GM18907 (cell line): Measurements from ENCODE around the gene EVC2.

Experiments used
- ATAC-seq: cut with Tn5 transposase; IDR thresholded peaks from one replicate; pipeline ENCODE4 v1.9.1; 2021; ENCODE audit warnings: mild to moderate bottlenecking, moderate library complexity; ENCODE audit not compliant: unreplicated experiment

Gene EVC2

DNA sequence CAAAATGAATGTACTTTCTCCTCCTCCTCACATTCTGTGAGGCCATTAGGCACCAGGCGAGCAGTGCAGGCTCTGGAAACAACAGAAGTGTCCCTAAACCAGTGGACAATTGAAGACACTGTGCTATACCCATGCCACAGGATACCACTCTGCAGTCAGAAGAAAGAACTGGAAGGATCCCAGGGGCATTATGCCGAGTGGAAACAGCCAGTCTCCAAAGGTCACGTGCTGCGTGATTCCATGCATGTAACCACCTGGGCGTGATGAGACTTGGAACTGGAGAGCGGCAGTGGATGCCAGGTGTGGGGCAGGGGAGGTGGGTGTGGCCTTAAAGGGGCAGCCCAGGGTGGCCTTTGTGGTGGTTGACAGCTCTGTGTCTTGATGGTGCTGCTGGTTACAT is 139.4 kb downstream of the EVC2 start:
- ATAC-seq = no peak

DNA sequence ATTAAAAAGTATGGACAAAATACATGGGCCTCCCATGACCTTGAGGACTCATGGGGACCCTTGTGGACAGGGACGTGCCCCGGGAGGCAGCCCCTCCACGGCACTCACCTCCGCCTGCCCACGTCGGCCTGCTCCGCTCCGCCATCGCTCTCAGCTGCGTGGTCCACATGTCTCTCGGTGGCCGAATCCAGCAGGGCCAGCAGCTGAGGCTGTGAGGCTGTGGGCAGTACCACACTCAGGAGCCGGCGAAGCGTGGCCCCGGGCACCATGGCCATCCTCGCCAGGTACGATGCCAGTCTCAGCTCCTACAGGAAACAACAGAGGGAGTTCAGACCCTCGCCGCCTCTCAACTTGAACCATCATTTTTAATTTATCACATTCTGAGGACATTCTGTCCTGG is 140.0 kb downstream of the EVC2 start:
- no peak for ATAC-seq

DNA sequence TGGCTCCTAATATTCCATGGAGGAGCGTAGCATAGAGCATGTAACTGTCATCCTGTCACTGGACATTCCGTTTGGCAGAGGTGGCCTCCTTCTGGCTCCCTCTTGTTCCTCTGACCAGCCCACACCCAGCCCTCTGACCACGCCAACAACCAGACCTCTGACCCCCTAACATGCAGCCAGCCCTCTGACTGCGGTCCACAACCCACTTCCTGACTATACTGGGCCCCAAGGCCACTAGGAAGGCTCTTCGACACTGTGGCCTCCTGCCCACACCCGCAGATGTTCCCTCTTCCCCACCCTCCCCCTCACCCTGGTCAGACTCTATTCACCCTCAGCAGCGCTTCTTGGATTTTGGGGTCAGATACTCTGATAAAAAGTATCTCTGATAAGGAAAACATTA is 141.4 kb downstream of the EVC2 start:
- no peak for ATAC-seq

DNA sequence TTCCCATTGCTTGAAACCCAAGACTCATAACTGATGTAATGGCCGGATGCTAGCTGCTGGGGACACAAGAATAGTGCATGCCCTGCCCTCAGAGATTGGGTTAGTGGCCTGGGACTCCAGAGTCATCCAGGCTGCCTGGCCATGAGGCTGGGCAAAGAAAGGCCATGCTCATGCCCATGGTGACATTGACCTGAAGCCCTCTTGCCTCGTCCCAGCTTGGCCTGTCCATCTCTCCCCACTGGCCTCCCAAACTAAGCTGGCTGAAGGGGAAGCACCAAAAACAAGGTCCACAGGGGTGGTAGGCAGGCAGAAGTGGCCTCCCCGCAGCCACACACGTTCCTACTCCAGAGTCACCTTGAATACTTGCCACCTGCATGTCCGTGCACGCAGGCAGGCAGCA is 141.8 kb downstream of the EVC2 start:
- ATAC-seq = no peak

DNA sequence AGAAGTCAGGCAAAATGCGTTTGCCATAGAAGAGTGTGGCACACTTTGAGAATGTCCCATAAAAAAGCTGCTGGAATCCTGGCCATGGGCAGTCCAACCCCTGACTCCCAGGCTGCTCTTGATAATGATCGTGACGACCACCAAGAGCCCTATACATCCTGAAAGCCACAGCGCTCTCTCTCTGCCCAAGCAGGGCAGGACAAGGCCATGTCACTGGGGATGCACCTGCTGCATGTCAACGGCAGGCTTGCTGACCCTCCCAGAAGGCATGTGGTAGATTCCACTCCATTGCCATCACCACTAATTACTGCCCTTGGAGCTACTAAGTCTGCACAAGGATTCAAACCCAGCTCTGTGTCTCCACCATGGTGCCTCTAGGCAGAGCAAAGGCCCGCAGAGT is 144.5 kb downstream of the EVC2 start:
- no peak for ATAC-seq

DNA sequence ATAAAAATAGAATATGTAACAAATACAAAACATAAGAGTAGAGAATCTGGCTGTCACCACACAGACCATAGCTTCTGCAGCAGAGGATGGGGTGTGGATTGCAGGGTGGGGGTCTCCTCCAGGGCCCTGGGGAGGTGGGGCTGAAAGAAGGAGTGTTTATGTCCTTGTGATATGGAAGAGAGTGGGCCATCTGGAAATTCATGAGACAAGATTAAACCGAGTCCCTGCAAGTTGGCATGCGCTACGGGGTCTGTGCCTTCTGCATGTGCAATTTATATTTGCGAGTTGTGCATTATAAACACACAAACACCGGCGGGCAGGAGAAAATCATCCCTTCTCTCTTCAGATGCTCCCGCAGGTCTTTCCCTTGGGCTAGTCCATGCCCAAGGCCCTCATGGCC is 145.9 kb downstream of the EVC2 start:
- ATAC-seq = no peak

DNA sequence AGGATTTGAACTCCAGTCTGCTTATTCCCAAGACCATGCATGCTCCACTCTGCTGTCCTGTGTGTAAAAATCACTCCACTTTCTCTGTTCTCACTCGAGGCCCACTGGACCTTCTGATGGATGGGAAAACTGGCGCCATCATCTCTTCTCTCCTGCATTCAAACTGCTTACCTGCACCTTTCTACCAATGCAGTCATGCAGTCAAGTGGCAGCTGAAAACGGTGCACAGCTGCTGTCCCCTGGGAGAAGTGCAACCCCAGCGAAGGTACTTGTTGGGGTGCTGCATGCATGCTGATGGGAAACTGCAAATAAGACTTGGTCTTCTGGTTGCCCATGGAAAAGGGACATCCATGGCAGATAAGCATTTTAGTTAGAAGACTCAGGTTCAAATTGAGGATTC is 147.1 kb downstream of the EVC2 start:
- no peak for ATAC-seq

DNA sequence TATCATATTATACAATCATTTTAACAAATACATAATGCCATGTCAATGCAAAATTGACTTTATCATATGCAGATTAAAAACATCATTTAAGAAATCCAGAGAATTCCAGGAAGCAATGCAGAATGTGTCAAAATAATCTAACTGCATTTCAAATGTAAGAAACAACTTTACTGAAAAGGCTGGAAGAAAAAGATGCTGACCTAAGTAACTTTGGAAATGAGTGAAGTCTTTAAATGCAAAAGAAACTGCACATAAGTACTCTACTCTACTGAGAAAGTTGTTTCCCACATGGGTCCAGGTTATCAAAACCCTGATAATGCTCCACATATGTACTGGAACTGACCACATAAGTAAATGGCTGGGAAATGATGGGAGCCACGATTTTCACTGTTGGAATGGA is 149.9 kb downstream of the EVC2 start:
- ATAC-seq = no peak

DNA sequence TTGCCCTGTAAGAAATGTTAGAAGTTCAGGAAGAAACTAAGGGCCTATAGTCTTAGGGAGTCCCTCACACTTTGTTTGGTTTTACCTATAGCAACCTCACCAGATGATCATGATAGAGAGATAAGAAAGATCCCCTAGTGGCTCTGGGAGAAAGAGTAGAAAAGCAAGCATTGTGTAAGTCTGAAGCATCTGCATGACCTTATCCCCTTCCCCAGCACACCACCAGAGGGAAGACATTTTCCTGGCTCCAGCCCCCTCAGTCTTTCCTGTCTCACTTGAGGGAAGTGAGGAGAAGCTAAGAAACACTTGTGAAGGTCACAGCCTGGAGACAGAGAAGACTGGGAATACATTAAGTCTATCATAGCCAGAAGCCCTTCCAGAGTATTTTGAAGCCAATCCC is 154.0 kb downstream of the EVC2 start:
- no peak for ATAC-seq

DNA sequence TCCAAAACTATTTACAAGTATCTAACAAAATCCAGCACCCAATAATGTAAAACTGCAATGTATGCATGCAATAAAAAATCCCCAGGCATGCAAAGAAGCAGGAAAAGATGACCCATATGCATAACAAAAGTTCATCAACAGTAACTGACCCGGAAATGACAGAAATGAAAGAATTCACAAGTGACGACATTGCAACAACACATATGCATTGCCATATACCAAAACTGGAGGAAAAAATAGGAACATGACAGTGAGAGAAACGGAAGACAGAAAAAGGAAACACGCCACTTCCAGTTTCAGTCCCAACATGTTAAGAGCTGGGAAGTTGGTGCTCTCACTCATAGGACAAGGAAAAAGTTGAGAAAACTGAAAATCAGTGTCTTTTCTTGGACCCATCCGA is 154.6 kb downstream of the EVC2 start:
- no peak for ATAC-seq

DNA sequence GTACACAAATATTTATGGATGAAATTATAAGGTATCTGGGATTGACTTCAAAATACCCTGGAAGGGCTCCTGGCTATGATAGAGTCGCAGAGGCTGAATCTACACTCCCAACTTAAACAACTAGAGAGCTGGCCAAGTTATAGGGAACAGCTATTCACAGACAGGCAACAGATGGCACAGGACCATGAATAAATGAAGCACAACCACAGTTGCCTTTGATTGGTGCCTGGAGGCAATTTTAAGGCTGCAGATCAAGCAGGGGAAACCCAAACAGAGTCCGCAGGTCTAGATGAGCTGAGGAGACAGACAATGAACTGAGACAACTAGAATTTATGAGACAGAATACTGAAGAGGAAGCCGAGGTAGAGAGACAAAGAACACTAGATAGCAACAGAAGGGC is 155.9 kb downstream of the EVC2 start:
- no peak for ATAC-seq

DNA sequence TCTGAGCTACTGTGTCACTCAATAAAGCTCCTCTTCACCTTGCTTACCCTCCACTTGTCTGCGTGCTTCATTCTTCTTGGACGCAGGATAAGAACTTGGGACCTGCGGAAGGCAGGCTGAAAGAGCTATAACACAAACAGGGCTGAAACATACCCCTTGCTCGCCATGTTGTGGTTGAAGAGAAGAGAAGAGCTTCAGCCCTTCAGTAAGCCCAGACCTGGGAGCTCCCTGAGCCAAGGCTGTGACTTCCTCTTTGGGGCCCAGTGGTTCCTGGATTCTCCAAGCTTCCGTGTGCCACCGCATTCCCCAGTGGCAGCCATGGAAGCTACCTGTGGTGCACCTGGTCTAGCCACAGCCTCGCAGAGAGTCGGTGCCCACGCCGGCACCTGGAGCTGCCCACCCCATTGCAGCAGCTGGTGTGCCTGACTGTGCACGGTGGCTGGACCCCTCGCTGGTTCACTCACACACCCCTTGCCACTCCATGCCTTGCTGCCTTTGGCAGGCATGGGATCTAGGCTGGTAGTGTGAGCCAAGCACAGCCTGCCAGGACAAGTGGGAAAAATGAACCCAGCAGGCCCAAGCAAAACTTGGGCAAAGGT is 160.6 kb downstream of the EVC2 start:
- ATAC-seq = no peak

DNA sequence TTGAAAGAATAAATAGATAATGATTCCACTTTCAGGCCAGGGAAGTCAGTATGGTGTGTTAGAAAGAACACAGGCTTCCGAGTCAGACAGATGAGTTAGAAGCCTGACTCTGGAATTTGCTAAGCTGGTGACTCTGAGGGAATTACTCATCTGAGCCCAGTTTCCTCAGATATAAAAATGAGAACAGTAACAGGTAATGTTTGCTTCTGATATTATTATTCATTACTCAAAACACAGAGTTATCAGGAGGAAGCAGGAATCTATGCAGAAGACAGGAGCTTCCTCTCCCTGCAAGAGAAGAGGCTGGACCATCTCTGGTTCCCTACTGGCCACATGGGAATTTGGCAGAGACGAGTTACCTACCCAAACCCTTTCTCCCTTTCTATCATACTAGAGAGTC is 163.1 kb downstream of the EVC2 start:
- no peak for ATAC-seq

DNA sequence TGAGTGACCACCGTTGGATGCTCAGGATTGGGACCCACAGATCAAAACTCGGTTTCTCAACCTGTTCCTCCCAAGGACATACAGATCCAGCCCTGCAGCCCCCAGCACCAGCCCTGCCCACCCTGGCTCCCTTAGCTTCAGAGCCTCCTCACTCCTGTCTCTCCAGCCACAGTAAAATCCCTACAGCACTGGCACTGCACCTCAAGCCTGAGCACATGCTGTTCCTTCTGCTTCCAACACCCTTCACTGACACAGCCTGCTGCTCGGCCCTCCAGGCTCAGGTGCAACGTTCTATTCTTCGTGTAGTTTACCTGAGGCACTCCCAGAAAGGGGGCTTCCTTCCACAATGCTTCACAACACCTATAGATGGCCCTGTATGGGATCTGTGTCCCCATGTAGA is 163.6 kb downstream of the EVC2 start:
- no peak for ATAC-seq

DNA sequence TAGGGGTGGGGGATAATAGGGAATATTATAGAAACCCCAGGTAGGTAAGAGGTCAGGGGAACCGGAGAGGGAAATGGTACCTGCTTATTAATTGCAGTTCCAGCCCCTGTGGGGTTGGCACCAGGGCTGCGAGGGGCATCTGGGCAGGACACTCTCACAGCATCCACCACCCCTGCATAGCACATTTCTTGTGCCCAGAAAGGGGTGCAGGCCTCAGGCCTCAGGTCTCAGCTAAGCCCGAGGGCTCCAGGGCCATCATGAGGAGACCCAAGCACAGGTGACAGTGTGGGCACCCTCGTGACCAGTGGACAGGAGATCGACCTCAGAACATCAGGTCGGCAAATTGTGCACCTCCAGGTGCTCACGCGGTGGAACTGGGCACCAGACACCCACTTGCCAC is 164.7 kb downstream of the EVC2 start:
- no peak for ATAC-seq

DNA sequence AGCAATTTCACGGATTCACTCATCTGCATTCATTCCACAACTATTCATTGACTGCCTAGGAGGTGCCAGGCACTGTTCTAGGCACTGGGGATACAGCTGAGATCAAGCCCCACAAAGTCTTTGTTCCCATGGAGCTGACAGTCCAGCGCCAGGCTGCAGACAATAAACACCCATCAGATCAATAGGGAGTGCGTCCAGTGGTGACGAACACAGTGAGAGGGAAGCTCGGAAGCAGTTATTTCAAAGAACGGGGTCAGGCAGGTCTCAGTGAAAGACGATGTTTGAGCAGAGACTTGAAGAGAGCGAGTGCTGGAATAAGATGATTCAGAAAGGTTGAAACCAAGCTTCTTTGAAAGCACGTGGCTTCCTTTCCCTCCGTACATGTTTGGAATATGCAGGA is 167.2 kb downstream of the EVC2 start:
- ATAC-seq = no peak

DNA sequence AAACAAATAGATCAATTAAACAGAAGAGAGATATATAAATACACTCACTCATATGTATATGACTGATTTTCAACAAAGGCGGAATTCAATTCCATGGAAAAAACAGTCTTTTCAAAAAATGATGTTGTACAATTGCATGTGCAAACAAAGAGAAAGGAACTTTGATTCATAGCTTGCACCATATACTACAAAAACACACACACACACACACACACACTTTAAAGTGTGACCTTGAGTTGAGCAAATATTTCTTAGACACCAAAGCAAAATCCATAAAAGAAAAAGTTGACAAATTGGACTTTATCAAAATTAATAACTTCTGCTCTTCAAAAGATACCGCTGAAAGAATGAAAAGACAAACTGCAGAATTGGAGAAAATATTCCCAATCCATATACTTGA is 168.8 kb downstream of the EVC2 start:
- no peak for ATAC-seq

DNA sequence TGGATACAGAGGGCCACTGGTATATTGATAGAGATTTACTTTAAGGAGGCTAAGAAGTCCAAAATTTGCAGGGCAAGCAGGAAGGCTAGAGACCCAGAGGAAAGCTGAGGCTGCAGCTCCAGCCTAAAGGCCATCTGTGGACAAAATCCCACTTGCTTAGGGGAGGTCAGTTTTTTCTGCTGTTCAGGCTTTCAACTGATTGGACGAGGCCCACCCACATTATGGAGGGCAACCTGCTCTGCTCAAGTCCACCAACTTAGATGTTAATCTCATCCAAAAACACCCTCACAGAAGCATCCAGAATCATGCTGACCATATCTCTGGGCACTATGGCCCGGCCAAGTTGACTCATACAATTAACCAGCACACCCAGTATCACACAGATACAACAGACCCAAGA is 176.3 kb downstream of the EVC2 start:
- no peak for ATAC-seq

DNA sequence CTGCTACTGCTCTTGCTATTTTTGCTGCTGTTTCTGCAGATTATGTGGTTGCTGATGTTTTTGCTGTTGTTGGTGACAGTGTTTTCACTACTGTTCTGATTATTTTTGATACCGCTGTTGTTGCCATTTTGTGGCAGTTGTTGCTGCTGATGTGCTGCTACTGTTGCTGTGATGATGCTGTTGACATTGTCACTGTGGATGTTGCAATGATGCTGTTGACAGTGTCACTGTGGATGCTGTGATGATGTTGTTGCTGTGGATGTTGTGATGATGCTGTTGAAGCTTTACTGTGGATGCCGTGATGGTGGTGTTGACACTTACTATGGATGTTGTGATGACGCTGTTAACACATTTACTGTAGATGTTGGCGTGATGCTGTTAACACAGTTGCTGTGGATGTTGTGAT is 180.3 kb downstream of the EVC2 start:
- ATAC-seq = no peak

DNA sequence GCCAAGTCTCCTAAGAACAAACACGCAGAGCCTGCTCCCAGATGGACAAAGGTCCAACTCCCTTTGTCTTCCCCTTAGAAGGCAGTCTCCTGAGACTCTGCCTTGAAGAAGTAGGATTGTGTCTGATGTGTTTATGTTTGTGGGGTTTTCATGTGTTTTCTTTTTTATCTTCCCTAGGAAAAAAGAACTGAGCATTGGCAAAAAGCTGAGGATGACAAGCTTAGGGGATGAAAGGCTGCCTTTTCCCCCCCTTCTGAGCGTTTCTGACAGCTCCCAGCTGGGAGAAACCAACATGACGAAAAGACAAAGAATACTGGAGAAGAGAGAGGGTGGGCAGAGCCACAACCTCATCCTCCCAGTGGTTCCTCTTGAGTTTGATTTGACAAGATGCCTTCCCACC is 181.1 kb downstream of the EVC2 start:
- no peak for ATAC-seq

DNA sequence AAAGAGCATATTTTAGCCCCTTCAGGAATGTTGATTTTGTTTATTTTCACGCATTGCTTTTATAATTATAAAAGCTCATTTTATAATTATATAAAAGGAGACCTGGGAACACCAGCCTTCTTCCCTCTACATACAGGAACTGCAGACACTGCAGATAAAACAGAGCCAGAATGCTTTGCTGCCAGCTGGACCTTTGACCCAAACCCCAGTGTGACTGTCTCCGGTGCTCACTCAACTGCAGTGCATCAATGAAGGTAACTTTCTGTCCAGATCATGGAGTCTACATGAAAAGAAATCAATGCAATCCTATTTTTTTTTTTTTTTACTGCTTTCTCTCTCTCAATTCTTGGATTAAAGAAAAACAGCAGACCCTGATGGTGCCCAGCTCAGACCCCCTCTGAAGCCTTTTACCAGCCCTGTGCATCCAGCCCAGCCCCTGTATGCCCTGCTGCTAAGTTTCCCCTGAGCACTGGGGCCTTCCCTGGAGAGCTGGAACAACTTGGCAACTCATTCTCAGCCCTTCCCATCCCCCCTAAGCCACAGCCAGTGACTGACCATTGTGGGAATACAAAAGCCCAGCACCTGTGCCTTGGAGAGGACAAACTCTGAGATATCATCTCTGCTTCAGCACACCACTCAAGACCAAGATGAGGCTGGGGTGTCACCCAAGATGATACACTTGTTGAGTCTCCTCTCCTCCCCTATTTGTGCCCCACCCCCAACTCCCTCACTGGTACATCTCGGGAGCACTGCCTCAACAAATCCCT is 182.1 kb downstream of the EVC2 start:
- ATAC-seq = no peak

DNA sequence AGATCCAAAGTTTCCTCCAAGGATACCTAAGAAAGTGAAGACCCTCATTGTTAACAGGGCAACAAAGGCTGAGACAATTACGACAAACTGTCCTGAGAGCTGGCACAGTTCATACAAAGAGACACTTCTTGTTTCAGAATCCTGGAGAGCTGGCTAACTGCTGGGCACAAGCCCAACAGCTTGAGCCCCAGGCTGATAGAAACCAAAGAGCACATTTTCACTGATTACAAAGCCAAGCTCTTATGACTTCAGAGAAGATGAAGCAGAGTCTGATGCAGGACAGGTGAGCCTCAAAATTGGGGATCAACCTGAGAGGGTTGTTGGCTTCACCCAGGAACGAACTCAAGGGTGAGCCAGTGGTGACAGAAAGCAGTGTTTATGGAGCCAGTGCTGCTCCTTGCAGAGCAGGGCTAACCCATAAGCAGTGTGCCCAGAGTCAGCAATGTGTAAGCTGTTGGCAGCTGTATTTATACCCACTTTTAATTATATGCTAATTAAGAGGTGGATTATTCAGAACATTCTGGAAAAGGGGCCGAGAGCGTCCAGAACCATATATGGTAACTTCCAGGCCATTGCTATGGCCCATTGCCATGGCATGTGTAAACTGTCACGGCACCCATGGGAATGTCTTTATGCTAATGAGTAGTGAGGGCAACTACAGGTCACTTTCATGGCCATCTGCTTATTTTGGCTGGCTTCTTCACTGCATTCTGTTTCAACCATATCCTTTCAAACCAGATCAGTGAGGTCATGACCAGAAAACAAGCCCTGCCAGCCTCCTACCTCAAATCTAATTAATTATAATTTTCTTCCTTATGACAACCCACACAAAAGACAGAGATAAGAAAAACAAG is 183.7 kb downstream of the EVC2 start:
- ATAC-seq = no peak
